Left colon (tissue), 2 donors: ENCODE results near the gene DGCR8. TPM values are rescaled to one million over a fixed set of nuclear protein-coding genes. Genes with fewer than 3 reads are reported as not detected.

ENCODE experiments used
- ATAC-seq: fragments of 200-7000 bp; cut with Tn5 transposase; one replicate; pipeline ENCODE4 v1.9.1; 2020; ENCODE audit warnings: mild to moderate bottlenecking, moderate library complexity
- DNase-seq, 2 donors: peaks; one replicate each; pipeline ENCODE4 v3.0.0-alpha.2; 2020
- intact Hi-C, 2 donors: fragments of 100-400 bp; cut with DNase I in 1 of 2; cut with micrococcal nuclease in 1 of 2; formaldehyde crosslinking; loops; one replicate each; pipeline versions ENCODE4 v1.11.2 to v1.14.0; 2022; cut with DNase I, micrococcal nuclease
- total RNA-seq, 2 donors: library from RNA; stranded (reverse); fragmentation: NEBNext Ultra II Directional; extraction: Animal tissue kit (Norgen Biotek cat#: 25700); gene quantifications; one replicate each; pipeline ENCODE4 v1.2.1, GENCODE V29; 2021
- donor health status: DM: no; HTN: no; CAD: no.
- donor health status: DM: yes; HTN: yes; CAD: no.

The DGCR8 gene
- total RNA-seq, 2 donors from 2014 or later = 32.7 to 46.8 TPM

DNA sequence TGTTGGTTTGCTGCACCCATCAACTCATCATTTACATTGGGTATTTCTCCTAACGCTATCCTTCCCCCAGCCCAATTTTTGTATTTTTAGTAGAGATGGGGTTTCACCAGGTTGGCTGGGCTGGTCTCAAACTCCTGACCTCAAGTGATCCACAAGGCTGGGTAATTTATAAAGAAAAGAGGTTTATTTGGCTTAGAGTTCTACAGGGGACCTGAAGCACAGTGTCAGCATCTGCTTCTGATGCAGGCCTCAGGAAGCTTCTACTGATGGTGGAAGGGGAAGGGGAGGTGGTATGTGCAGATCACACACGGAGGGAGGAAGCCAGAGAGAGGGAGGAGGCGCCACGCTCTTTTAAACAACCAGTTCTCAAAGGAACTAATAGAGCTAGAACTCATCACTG is 33.3 kb upstream of the DGCR8 start:
- no peak for DNase-seq
- intact Hi-C loops = no loop called here
- ATAC-seq = no peak

- DNase-seq = no peak
- no peak for ATAC-seq
- intact Hi-C loops = no loop called here
These were observed 28.1 kb upstream of the DGCR8 start for GRCh38 chr22:20051927-20052308.

DNA sequence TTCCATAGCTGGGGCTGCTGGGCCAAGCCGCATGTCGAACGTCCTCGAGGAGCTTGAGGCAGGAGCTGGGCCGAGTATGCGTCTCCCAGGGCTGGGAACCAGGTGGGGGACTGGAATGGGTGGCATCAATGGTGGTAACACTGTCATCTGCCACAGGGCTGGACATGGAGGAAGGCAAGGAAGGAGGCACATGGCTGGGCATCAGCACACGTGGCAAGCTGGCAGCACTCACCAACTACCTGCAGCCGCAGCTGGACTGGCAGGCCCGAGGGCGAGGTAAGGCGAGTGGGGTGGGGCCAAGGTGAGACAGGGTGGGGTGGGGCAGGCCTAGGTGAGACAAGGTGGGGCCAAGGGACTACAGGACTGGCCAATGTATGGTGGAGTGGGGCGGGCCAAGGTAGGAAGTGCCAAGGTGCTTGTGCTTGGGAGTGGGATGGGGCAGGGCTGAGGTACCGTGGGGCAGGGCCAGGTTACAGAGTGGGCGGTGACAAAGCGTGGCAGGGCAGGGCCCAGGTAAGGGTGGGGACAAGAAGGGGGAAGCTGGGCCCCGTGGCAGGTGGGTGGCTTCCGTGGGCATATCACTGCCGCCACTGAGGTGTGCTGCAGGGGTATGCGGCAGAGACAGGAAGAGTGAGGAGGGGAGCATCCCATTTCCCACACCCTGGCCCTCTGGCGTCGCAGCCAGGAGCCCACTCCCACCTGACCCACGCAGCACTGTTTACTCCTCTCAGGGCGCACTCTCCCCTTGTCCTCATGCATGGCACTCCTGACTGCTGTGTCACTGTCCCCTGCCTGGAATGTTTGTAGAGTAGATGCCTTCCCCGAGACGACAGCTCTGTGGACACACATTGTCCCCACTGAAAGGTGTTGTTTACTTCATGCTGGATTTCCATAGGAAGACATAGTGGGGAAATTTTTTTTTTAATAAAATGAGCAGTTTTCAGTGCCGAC is 27.5 kb upstream of the DGCR8 start:
- ATAC-seq = peak; percentile 98

DNA sequence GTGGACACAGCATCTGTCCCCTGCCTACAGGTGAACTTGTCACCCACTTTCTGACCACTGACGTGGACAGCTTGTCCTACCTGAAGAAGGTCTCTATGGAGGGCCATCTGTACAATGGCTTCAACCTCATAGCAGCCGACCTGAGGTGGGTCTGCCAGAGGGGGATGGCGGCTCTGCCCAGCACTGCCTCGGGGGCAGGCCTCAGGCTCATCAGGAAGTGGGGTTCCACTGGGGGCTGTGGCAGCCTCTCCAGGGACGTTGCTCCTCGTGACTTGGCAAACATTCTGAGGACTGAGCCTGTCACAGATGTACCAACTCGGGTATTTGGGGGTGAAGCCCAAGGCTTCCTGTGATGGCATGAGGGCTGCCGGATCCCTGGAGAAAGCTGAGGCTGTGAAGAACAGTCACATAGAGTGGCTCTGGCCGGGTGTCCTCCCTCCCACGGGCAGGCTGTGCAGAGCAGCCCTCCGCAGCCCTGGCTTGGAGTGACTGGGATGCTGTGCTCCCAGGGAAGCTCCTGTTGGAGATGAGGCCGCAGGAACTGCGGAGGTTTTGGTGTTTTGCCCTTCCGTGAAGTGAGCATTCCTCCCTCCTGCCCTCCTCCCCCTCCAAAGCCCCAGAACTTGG is 26.5 kb upstream of the DGCR8 start:
- DNase-seq (no peak), ATAC-seq (no peak)
- intact Hi-C loops = no loop called here

More for the DNA sequence above, 27.5 kb upstream of the DGCR8 start:
- intact Hi-C loops = no loop called here
- DNase-seq = peak; percentile 85 to 93

GRCh38 chr22:20054034-20054427 is 26.0 kb upstream of the DGCR8 start:
- ATAC-seq (no peak), DNase-seq (no peak)
- intact Hi-C loops = no loop called here

- intact Hi-C loops = no loop called here
- DNase-seq (no peak), ATAC-seq (no peak)
These were observed 25.6 kb upstream of the DGCR8 start for GRCh38 chr22:20054485-20054884.

GRCh38 chr22:20055144-20055543 is 24.9 kb upstream of the DGCR8 start:
- DNase-seq = no peak
- ATAC-seq = no peak
- intact Hi-C loops = no loop called here

GRCh38 chr22:20055654-20056053 is 24.4 kb upstream of the DGCR8 start:
- DNase-seq (no peak), ATAC-seq (no peak)
- intact Hi-C loops = no loop called here

GRCh38 chr22:20056161-20056560 is 23.9 kb upstream of the DGCR8 start:
- DNase-seq (no peak), ATAC-seq (no peak)
- intact Hi-C loops = no loop called here

DNA sequence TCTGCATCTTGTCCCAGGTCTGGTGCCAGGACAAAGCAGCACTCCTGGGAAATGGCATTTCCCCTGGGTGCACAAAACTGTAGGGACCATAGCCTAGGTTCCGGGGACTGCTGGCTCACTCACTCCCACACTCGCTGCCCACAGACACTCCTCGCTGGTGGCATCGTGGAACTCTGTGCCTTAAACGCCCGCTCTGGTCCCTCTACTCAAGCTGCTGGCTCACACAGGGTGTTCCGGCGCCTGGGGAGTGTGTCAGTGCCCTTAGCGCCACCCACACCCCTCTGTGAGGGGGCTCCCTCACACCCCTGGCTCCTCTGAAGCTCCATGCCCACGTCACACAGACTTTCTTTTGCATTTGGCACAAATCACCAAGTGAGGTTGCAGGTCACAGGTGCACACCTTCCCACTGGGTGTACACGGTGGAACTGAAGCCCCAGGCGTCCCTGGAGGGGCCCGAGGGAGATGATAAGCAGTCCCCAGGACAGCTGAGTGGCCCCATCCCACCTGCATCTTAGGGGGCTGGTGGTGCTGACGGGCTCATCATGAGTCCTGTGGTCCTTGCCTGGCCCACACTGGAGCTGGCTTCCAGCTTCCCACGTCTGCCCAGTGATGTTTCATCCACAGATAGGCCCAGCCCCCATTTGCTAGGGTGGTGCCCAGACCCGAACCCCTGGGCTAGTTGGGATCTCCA is 23.2 kb upstream of the DGCR8 start:
- DNase-seq (no peak), ATAC-seq (no peak)
- intact Hi-C loops = no loop called here

GRCh38 chr22:20057596-20058268 is 22.3 kb upstream of the DGCR8 start:
- ATAC-seq (no peak), DNase-seq (no peak)
- intact Hi-C loops = no loop called here

DNA sequence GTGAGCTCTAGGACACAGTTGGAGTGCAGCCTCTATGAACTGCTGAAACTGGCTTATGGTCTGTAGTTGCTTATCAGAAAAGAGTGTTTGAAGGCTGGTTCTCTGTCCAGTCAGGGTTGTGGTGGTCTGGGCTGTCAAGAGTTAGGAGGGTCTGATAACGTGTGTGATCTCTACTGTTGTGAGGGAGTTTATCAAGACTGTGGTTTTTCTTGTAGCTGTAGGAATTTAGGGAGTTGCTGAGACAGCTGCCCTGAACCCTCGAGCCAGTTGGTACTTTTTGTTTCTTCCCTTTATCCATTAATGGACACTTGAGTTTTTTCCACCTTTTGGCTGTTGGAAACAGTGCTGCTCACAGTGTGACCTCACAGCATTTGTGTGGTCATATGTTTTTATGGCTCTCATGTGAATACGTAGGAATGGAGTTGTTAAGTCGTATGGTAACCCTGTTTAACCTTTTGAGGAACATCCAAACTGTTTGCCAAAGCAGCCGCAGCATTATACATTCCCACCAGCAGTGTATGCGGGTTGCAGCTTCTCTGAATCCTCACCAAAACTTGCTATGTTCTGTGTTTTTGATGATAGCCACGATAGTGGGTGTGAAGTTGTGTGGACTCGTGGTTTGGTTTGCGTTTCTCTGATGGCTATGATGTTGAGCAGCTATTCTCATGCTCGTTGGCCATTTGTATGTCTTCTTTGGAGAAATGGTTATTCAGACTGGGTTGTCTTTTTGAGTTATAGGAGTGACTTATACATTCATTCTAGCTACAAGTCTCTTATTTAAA is 20.9 kb upstream of the DGCR8 start:
- no peak for ATAC-seq
- no peak for DNase-seq
- intact Hi-C loops = no loop called here

GRCh38 chr22:20060700-20061480 is 19.2 kb upstream of the DGCR8 start:
- DNase-seq (no peak), ATAC-seq (no peak)
- intact Hi-C loops = no loop called here

DNA sequence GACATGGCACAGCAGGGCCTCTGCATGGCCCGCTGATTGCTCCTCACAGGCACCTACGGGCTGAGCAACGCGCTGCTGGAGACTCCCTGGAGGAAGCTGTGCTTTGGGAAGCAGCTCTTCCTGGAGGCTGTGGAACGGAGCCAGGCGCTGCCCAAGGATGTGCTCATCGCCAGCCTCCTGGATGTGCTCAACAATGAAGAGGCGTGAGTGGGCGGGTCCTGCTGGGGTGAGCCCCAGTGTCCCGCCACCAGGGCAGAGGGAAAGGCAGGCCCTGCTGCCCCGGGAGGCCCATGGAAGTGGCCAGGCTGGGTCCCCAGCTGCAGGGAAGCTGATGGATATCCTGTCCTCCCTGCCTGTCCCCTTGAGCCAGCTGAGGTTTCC is 18.6 kb upstream of the DGCR8 start:
- DNase-seq (no peak), ATAC-seq (no peak)
- intact Hi-C loops = no loop called here

DNA sequence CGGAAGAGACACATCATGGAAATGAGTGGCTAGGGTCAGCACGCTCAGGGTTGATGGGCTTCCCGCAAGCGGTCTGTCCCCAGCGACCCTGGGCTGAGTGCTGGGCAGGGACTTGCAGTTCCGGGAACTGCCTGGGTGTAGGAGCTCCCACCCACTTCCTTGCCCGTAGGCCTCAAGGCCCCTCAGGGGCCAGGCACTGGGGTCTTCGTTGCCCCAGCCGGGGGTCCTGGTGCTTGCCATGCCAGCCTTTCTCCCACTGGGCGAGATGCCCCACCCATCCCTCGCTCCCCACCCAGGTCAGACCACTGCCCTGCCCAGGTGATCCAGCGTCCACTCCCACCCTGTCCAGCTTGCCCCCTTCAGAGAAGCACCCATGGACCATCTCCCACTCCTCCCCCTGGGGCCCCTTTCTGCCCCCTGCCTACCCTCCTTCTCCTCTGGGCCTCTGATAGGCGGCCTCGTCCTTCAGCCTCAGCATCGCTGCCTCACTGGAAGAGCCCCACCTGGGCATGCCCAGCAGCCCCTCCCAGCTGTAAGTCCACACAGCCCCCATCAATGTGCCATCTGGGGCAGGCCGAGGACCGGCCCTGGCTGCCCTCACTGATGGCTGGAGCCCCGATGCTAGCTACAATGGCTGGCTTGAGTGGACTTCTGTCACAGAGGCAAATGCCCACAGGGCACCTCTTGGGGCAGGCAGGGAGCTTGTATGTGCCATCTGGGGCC is 17.8 kb upstream of the DGCR8 start:
- no peak for ATAC-seq
- no peak for DNase-seq

DNA sequence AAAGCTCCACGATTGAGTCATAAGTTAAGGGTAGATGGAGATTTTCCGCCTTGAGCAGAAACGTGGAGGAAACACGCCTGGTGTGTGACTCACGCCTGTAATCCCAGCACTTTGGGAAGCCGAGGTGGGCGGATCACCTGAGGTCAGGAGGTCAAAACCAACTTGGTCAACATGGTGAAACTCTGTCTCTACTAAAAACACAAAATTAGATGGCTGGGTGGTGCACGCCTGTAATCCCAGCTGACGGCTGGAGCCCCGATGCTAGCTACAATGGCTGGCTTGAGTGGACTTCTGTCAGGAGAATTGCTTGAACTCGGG is 17.3 kb upstream of the DGCR8 start:
- no peak for DNase-seq
- ATAC-seq = no peak
- intact Hi-C loops = no loop called here

More for the DNA sequence above, 17.8 kb upstream of the DGCR8 start:
- intact Hi-C loops = no loop called here
